Neural cell (in vitro differentiated cells): ENCODE data around the gene CHDH.

ENCODE experiments used
- CTCF ChIP-seq: fragments of 450-650 bp; IDR thresholded peaks from 2 replicates; pipeline ENCODE4 v1.5.1; 2014; ENCODE audit warnings: antibody characterized with exemption, mild to moderate bottlenecking, moderate library complexity; ENCODE audit not compliant: poor library complexity, severe bottlenecking
- EZH2 ChIP-seq: fragments of 200-600, 300-800 bp; shearing (Covaris generic), sonication (generic); IDR thresholded peaks from 2 replicates; pipeline ENCODE4 v1.6.1; 2014; ENCODE audit warnings: antibody characterized with exemption, low read length, borderline replicate concordance, mild to moderate bottlenecking; ENCODE audit not compliant: insufficient read depth, poor library complexity, severe bottlenecking
- MXI1 ChIP-seq: fragments of 450-650 bp; conservative IDR thresholded peaks from 2 replicates; pipeline ENCODE4 v1.6.1; 2014; ENCODE audit warnings: antibody characterized with exemption, mild to moderate bottlenecking; ENCODE audit not compliant: poor library complexity, severe bottlenecking
- POLR2AphosphoS5 ChIP-seq: IDR thresholded peaks from 2 replicates; pipeline ENCODE4 v1.6.1; 2012
- TAF1 ChIP-seq: IDR thresholded peaks from 2 replicates; pipeline ENCODE4 v1.6.1; 2012; ENCODE audit warnings: low read depth

GRCh38 chr3:53789459-53789858 is 56.8 kb downstream of the CHDH start:
- TF ChIP-seq MXI1 (no peak), CTCF (no peak), POLR2AphosphoS5 (no peak), TAF1 (no peak), EZH2 (no peak)
